ENCODE results near the gene XXYLT1.
"Not testable (repeated sequence)": the region's sequence is repeated elsewhere in the genome, so short reads cannot be mapped to it uniquely, and the experiment has no call there.

The XXYLT1 gene

DNA sequence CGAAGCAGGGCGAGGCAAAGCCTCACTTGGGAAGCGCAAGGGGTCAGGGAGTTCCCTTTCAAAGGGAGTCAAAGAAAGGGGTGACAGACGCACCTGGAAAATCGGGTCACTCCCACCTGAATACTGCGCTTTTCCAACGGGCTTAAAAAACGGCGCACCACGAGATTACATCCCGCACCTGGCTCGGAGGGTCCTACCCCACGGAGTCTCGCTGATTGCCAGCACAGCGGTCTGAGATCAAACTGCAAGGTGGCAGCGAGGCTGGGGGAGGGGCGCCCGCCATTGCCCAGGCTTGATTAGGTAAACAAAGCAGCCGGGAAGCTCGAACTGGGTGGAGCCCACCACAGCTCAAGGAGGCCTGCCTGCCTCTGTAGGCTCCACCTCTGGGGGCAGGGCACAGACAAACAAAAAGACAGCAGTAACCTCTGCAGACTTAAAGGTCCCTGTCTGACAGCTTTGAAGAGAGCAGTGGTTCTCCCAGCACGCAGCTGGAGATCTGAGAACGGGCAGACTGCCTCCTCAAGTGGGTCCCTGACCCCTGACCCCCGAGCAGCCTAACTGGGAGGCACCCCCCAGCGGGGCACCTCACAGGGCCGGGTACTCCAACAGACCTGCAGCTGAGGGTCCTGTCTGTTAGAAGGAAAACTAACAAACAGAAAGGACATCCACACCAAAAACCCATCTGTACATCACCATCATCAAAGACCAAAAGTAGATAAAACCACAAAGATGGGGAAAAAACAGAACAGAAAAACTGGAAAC lies 182.9 kb downstream of the XXYLT1 start:
- DNase-seq: not testable (repeated sequence)

DNA sequence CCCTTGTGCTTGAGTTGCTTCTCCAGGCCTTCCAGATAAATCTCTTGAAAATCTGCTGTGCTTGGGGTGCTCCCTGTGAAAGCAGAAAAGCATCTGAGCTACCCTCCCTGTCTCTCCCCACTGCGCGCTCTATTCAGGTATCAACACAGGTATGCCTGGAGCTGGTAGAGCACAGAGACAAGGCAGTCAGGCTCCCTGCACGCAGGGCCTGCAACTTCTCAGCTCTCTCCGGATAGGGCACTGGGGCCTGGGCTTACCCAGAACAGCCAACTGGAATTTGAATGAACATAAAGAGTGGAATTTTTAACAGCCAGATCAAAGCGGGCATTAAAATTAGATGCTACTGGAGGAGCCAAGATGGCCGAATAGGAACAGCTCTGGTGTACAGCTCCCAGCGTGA lies 183.6 kb downstream of the XXYLT1 start:
- DNase-seq: no peak

DNA sequence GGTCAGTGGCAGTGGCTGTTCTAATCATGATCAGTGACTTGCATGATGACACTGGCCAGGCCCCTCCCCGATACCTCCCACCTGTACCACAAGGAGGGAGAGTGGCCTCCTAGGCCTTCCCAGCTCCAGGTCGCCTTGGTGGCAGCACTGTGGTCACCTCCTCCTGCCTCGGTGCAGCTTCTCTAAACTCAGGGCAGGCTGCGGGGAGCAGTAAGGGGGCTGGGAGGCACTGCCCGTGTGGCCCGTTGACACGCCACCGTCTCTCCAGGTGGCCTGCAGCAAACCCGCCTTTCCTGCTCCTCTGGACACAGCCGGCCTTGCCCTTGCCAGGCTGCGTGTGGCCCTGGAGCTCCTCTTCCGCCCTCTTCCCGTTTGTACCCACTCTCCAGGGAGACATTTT lies 184.1 kb downstream of the XXYLT1 start:
- DNase-seq: no peak

DNA sequence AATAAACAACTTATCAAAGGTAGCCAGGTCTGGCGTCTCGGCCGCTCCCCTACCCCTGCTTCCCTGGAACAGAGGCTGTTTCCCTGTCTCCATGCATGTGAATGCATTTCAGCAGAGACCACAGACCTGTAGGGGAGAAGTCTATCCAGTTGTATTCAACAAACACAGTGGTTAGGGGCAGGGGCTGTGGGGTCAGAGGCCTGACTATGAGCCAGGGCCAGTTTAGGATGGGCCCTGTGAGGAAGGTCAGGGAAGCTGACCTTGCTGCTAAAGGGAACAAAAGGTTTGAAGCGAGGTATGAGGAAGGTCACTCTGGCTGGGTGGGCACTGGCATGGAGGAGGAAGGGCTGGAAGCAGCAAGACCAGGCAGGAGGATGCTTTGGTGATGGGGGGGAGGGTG lies 184.6 kb downstream of the XXYLT1 start:
- no peak for DNase-seq

DNA sequence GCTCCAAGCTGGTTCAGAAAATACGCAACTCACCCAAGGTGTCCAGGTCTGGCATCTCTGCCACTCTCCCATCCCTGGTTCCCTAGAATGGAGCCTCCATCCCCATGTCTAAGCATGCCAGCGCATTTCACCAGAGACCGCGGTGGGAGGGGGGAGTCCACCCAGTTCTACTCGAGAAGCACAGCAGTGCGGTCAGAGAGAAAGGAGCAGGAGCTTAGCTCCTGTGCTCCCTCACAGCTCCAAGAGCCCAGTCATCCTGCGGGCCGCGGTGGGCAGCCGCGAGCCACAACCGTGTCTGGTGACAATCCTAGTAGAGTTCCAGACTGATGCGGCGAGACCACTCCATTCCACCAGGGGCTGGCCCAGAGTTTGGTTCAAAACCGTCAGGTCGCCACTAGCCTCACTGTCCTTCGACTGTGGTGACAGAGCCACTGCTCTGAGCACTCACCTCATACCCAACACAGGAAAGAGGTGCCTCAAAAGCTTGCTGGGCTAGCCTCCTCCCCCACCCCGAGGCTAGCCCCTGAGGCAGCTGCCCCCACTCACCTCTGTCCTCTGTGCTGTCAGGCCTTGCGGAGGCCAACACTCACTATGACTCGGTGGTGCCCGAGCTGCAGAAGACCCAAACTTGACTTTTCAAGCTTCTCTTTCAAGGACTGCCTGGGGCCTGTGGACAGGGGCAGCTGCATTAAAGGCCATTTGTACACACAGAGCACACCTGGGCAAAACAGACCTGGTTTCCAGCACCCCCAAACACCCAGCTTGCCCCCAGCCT lies 185.4 kb downstream of the XXYLT1 start:
- no peak for DNase-seq

DNA sequence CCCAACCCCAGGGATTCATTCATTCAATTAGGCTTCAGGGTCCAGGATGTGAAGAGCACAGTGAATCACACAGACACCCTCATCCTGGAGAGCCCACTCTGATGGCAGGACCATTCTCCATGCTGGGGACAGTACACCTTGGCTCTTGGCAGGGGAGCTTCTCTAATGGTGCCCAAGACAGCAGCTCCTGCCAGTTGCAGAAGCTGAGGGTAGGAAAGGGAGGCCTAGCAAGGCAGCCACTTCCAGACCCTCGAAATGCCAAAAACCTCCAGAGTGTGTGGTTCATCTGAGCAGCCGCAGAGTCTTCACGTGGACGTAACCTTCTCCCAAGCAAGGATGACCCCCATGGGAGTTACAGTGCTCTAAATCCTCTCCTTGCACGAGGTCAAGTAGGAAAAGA lies 186.2 kb downstream of the XXYLT1 start:
- no peak for DNase-seq

DNA sequence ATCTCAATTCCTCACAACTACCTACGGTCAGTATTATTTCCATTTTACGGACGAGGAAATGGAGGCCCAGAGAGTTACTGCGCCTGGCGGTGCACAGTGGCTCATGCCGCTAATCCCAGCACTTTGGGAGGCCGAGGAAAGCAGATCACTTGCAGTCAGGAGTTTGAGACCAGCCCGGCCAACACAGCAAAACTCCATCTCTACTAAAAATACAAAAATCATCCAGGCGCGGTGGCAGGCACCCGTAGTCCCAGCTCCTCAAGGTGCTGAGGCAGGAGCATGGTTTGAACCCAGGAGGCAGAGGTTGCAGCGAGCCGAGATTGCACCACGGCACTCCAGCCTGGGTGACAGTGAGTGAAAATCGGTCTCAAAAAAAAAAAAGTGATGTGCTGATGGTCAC lies 187.3 kb downstream of the XXYLT1 start:
- no peak for DNase-seq

DNA sequence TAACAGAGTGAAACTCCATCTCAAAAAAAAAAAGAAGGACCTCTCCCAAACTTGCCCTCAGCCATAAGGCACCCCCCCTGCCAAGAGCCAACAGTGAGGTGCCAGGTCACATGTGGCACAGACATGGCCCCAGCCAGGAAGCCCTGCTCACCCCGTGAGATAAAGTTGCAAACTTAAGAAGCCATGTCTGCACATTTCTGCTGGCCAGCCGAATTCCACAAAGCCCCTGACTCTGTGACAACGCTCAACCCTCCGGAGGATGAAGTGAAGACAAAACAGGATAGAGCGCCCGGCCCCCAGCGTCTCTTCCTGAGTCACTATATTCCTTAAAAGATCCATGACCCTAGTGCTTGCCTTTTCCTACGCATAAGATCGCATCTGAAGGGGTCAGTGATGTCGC lies 188.1 kb downstream of the XXYLT1 start:
- no peak for DNase-seq

DNA sequence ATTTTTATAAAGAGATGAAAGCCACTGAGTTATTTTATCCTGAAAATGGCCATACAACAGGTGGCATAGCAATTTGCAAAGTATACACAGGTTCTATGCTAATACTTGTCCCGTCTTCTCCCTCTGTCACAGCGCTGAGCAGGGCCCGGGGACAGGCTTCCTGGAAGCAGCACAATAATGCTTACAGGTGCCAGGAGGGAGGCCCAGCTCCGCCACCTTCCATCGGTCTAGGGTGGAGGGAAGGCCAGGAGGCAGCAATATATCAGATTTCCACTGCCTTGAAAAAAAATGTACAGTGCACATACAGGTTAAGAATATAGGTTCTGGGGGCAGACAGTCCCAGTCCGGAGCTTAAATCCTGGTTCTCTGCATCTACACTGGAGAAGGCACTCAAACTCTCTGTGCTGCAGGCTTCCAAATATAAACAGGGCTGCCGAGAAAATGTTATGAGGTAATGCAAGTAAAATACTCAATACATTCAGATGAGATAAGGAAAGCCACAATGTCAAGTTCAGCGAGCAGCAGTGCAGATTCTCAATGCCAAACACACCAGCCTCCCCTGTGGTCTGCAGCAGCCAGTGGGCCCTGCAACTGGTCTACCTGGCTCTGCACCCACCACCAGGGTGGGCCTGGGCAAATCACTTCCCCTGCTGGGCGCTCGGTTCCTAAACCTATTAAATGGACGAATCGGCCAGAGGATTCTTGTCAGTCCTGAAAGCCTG lies 189.6 kb downstream of the XXYLT1 start:
- DNase-seq: no peak

DNA sequence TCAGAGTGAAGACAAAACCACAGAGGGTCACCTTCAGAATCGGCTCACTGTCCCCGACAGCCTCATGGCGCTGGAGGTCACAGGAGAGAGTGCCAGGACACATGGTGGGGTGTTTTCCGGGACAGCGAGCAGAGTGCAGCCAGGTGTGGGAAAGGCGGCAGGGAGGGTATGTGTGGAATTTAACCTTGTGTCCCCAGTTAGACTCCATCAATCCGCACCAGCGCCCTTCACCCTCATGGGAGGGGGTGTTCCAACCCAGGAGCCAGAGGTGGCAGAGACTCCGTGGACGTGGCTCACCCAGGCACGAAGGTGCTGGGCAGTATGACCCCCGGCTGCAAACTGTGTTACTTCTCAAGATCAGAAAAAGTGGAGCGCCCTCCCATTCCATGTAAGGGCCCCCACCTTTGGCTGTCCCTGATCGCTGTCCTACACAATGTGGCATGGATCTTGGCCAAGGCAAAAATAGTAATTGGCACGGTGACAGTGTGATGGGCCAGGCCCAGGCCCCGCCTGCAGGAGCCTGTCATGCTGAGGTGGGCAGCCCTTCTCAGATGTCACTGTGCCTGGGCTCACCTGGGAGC lies 190.3 kb downstream of the XXYLT1 start:
- no peak for DNase-seq

DNA sequence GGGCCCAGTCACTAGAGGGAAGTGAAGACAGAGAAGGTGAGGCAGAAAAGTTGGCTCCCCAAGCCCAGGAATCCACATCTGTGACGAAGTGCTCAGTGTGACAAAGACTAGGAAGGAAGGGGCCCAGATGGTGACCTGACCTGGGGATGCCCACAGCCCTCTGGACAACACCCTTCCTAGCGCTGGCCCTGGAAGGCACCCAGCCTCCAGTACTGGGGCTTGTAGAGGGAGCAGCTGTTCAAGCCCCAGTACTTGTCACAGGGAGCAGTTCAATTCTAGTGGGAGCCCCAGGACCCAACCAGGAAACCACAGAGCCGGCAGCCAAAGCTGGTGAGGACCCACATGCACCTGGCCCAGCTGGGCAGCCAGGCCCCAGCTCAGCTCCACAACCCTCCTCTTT lies 190.8 kb downstream of the XXYLT1 start:
- DNase-seq: no peak

DNA sequence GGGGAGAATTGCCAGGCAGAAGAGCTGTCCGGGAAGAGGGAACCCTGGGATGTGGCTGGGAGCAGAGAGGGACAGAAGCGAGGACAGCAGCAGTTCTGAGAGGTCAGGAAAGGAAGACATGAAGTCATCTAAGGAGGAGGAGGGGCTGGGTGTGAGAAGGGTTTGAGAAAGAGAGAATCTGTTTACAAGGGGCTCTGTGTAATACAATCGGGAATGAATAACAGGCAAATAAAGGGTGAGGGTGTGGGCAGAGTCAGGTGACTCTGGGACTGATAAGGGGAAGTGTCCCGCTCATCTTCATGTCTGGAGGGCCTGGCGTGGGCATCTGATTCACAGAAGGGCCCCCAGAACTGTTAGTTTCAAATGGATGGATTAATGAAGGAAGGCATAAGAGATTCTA lies 191.3 kb downstream of the XXYLT1 start:
- no peak for DNase-seq

DNA sequence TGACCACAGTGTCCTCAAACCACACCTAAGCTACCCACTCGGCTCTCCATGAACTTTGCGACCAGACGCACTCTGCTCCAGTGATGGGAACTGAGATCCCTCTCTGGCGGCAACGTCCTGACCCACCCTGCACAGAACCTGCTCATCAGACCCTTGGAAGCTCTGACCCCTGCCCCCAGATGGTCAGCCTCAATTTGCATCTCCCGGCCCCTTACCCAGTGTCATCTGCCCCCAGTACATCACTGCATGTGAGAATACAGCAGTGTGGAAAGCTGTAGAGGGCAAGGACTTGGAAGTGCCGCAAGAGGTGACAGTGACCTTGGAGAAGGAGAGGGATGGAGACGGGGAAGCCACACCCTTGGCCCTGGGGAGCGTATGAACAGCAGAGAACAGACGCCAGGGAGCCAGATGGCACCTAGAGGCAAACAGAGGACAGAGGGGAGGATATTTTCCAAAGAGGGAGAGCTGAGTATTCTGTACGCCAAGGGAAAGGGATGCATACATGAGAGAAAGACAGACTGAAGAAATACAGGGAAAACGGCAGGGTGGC lies 192.0 kb downstream of the XXYLT1 start:
- DNase-seq: no peak

DNA sequence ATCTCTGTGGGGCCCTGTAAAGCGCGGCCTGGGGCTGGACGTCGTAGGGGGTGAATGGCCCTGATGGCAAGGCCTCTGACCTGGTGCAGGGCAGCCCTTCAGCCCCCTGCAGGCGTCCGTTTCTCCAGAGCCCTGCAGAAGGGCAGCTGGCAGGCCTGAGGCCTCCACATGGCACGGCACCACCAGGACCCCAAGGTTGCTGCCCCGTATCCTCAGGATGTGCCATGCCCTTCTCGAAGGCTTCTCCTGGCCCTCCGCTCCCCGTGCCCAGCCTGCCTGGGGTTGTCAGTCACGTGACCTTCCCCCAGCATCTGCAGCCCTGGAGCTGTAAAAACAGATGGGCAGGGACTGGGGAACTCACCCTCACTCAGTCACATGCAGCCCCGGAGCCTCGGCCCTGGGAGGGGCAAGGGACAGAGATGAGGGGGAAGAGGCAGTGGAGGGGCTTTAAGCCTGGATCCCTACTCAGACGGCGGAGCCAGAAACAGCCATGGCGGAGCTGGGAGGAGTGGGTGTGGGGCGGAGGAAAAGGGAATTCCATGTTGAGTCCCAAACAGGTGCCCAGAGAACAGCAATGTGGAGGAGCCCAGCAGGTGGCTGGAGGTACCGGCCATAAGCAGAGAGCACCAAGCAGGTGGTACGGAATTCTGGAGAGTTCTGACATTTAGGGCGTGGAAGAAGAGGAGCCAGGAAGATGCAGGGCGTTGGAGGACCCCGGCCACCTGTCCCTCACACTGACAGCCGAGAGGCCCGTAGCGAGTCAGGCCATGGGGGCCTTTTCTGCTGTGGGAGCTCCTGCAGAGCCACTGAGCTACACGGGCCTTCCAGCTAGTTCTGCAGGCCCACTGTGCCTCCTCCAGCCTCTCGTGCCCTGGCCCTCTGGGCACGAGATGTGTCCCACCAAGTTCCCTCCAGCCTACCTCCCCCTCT lies 193.1 kb downstream of the XXYLT1 start:
- DNase-seq: no peak

DNA sequence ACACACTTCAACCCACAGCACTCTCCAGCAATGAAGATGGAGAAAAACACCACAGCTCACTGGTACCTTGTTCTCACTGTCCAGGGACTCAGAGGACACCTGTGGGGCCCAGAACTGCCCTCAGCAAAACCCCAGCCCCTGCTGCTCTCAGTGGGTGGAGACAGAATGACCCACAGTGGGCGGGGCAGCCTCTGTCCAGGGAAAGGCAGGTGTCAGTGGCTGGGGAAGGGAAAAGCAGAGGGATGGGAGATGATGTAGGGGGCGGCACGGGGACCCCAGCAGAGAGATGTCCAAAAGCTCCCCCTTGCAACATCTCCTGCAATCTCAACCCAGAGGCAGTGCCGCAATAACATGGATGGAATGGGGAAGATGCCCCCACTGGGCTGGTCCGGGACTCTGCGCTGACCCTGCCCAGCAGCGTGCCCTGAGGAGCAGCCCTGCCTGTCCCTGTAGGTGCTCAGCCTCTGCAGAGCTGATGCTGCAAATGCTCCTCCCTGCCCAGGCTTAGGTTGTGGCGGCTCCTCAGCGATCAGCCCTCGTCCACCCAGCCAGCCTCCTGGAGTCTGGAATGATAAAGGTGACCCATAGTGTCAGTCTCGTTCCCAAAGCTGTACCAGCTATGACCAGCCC lies 193.9 kb downstream of the XXYLT1 start:
- DNase-seq: no peak

DNA sequence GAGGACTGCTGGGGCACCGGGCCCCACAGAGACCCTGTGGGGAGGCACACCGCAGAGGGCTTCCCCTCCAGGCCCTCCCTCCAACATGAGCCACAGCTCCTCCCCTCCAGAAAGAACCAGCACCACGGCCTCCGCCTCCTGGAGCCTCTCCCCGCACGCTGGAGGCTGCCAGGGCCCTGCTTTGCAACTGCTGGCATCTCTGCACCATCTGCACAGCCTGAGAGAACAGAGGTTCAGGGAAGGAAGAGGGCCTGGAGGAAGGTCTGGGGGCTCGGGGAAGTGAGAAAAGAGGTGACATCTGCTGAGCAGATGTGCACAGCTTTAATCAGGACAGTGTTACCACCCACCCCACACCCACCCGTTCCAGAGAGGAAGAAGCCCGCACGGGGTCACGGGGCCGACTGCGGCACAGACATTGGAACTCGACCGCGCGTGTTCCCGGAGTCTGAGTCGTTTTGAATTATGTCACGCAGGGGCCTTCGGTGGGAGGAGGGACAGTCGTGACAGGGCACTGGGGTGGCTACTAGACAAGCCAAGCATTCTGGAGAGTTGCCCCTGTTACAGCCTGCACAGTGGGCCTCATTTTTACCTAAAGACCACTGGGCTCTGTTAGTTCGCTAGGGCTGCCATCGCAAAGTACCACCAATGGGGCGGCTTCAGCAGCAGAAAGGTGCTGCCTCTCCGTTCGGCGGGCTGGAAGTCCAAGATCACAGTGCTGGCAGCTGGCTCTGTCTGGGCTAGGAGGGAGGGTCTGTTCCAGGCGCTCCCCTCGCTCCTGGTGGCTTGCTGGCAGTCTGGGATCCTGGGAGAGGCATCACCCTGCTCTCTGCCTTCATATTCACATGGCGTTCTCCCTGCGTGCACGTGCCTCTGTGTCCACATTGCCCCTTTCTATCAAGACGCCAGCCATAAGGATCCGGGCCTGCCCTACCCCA lies 194.8 kb downstream of the XXYLT1 start:
- DNase-seq: no peak

DNA sequence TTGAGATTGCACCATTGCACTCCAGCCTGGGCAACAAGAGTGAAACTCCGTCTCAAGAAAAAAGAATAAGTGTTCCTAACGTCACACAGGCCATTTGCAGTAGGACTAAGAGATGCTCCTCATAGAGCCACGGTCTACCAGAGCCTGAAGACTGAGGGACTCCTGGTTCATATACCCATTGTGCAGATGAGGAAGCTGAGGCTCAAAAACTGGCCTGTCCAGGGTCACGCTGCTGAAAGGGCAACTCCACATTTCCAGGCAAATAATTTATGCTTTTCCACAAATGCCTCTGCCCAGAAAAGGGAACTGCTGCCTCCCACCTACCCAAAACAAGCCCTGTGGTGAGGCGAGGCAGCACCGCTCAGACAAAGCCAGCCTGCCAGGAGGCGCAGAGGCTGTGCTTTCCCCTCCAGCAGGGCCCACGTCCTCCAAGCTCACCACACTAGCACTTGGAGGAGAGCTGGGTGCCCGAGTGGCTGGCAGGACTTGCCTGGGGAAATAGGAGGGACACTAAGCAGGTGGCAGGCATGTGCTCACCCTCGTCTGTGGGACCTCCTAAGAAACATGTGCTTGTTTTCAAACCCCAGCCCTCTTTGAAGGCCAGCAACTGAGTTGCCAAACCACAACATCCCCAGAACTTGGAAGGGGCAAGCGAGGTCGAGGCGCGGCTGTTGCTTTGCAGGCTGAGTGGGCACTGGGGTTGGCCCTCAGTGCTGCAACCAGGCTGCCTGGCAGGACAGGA lies 195.6 kb downstream of the XXYLT1 start:
- no peak for DNase-seq

DNA sequence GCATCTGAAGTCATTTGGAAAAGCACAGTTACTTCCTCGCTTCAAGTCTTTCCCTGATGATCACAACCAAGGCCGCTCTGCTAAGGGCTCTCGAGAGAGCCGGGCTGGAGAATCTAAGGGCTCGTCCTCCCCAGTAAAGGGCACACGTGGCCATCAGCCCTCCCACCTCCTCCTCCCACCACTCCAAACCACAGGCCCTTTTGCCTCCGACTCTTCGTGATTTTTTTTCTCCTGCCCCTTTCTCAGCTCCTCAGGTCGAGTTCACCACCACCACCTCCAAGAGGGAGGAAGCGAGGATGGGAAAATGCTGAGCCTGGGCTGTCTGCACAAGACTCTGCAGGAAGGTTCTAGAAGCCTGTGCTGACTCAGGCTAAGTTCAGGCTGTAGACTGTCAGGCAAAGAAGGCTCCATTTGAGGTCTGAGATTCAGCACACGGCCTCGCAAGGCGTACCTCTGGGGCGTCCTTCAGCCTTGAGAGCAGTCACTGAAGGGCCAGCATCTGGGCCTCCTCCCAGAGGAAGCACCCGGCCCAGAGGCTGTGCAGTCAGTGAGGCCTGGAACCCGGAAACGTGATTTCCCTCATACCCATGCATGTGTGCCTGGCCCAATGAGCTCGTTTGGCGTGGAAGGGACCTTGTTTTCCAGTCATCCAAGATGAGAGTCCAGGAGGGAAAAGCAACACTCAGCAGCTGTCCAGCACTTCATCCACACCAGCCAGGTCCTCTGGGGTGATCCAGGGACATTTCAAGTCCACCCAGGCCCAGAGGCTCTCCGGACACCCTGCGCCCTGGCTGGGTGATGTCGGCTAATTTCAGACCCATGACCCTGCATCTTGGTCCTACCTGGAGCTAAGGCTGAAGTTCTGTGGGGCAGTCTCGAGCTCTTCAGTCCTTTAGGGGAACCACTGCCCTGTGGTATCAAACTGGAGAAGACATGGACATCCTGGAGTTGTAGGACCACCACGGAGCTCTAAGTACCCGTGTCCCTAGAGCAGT lies 196.8 kb downstream of the XXYLT1 start:
- DNase-seq: no peak

Data from activated CD4-positive, alpha-beta T cell treated with anti-CD3 and anti-CD28 coated beads, Interleukin-10, Interleukin-2, amounts not matched to agents 100 ng/mL and 50 ng/mL, durations not matched to agents 16 hours and 8 hours (primary cell).